Stimulated activated CD8-positive, alpha-beta memory T cell treated with anti-CD3 and anti-CD28 coated beads, Interleukin-7, amount 100 ng/mL, for 4 hours (primary cell): ENCODE measurements around the gene CDH12.
"Not testable (repeated sequence)": the region's sequence is repeated elsewhere in the genome, so short reads cannot be mapped to it uniquely, and the experiment has no call there.

Experiments
- DNase-seq, 2 donors: peaks; one replicate each; pipeline ENCODE4 v3.0.0-alpha.2; 2020; ENCODE audit warnings: low read depth in 2 of 2

CDH12 gene

GRCh38 chr5:22012893-22013292, 840.3 kb downstream of the CDH12 start:
- DNase-seq, result not testable (repeated sequence)

GRCh38 chr5:22010808-22011207, 842.3 kb downstream of the CDH12 start:
- not testable (repeated sequence) for DNase-seq

- not testable (repeated sequence) for DNase-seq
These were observed 852.0 kb downstream of the CDH12 start for GRCh38 chr5:22001097-22001496.

GRCh38 chr5:21985799-21986198, 867.3 kb downstream of the CDH12 start:
- not testable (repeated sequence) for DNase-seq

GRCh38 chr5:21951571-21951970, 901.6 kb downstream of the CDH12 start:
- DNase-seq, result not testable (repeated sequence)

- DNase-seq, result no peak
These were observed 922.0 kb downstream of the CDH12 start for GRCh38 chr5:21931116-21931515.

GRCh38 chr5:21919414-21920022, 933.6 kb downstream of the CDH12 start:
- no peak for DNase-seq

- DNase-seq, result no peak
These were observed 934.7 kb downstream of the CDH12 start for GRCh38 chr5:21918451-21918850.

- no peak for DNase-seq
These were observed 942.4 kb downstream of the CDH12 start for GRCh38 chr5:21910731-21911130.

- DNase-seq, result no peak
These were observed 957.3 kb downstream of the CDH12 start for GRCh38 chr5:21895766-21896350.

- no peak for DNase-seq
These were observed 960.0 kb downstream of the CDH12 start for GRCh38 chr5:21893161-21893560.

- DNase-seq, result no peak
These were observed 963.6 kb downstream of the CDH12 start for GRCh38 chr5:21889581-21889980.

- no peak for DNase-seq
These were observed 970.9 kb downstream of the CDH12 start for GRCh38 chr5:21882074-21882745.

- DNase-seq, result no peak
These were observed 973.0 kb downstream of the CDH12 start for GRCh38 chr5:21880164-21880563.

- DNase-seq, result no peak
These were observed 990.2 kb downstream of the CDH12 start for GRCh38 chr5:21862986-21863385.

GRCh38 chr5:21858441-21858840, 994.7 kb downstream of the CDH12 start:
- no peak for DNase-seq

- DNase-seq, result no peak
These were observed 996.2 kb downstream of the CDH12 start for GRCh38 chr5:21856987-21857386.

- no peak for DNase-seq
These were observed 1005.8 kb downstream of the CDH12 start for GRCh38 chr5:21847300-21847699.

GRCh38 chr5:21844960-21845359, 1008.2 kb downstream of the CDH12 start:
- no peak for DNase-seq

GRCh38 chr5:21834863-21835262, 1018.3 kb downstream of the CDH12 start:
- DNase-seq, result no peak

- DNase-seq, result no peak
These were observed 1021.9 kb downstream of the CDH12 start for GRCh38 chr5:21831145-21831787.

GRCh38 chr5:21826884-21827283, 1026.3 kb downstream of the CDH12 start:
- no peak for DNase-seq

- no peak for DNase-seq
These were observed 1029.6 kb downstream of the CDH12 start for GRCh38 chr5:21823588-21823987.
